Measurements from ENCODE around the gene ARMC2. TPM values are rescaled to one million over a fixed set of nuclear protein-coding genes. Genes with fewer than 3 reads are reported as not detected.
A peak's percentile ranks its signal among the peaks of the same experiment; 100 is the strongest.

The ARMC2 gene
- total and polyA plus RNA-seq, 10 donors = 1.4 to 12.2 (median 5.7) TPM

DNA sequence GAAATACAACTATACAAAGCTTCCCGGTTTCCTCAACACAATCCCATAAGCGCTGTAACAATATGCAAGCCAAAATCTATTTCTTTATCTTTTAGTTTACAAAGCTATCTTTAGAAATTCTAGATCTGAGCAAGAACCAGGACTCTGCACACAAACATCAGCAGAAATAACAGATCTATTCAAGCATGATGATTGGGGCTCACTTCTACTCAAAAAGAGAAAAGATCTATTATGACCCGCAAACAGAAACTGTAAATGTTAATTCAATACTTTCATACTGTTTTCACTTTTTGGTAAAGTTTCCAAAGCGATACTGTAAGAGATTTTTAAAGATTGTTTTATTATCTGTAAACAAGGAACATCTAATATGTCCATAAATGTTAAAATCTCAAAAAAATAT, 159.8 kb downstream of the ARMC2 start:
- Histone ChIP-seq H3K4me1 (peaks cover 26 to 92% (median 79%) of the 10 kb centered on the region in 6 donors), H3K9me3 (no peaks in the 10 kb centered on the region), H3K36me3 (no peaks in the 10 kb centered on the region), H3K4me3 (peak overlapping the region; percentile 62 to 87 (median 74)), H3K27me3 (replicated peaks in 1 of 7) (no peaks in the 10 kb centered on the region), H3K27ac (peak overlapping the region; percentile 91 to 97 (median 94))
- DNase-seq = no peak
- 44 to 58% (median 52%) methylated on average over 4 of the region's 4 CpGs for WGBS, 5 donors
- intact Hi-C loops (cut with DNase I; ENCODE audit: low total_unique reads) = loop anchor here (5.0 kb wide), 1 partner anchor 44 kb away; no protein-coding TSS in a partner anchor
- no peak for TF ChIP-seq POLR2AphosphoS5 (IDR thresholded peaks at IDR 0.05)
- TF ChIP-seq CTCF (IDR thresholded peaks at IDR 0.05 in 8 of 11, conservative IDR thresholded peaks at IDR 0.05 in 3 of 11) = no peak
- TF ChIP-seq POLR2A (IDR thresholded peaks at IDR 0.05) = no peak

- TF ChIP-seq CTCF (IDR thresholded peaks at IDR 0.05 in 8 of 11, conservative IDR thresholded peaks at IDR 0.05 in 3 of 11) (no peak), POLR2AphosphoS5 (IDR thresholded peaks at IDR 0.05) (no peak), POLR2A (IDR thresholded peaks at IDR 0.05) (no peak)
- H3K4me1 ChIP-seq = peaks cover 24 to 92% (median 79%) of the 10 kb centered on the region in 6 donors
- intact Hi-C loops (cut with DNase I; ENCODE audit: low total_unique reads) = loop anchor here (5.0 kb wide), 1 partner anchor 44 kb away; no protein-coding TSS in a partner anchor
Measured at GRCh38 chr6:109008537-109009235, 160.5 kb downstream of the ARMC2 start.

GRCh38 chr6:109009236-109009961, 161.2 kb downstream of the ARMC2 start:
- peak; percentile 96 to 98 (median 97) for TF ChIP-seq POLR2AphosphoS5 (IDR thresholded peaks at IDR 0.05)
- TF ChIP-seq POLR2A (IDR thresholded peaks at IDR 0.05) = peak; percentile 64 to 86 (median 71)
- peak in 10 of 11 experiments; percentile 51 to 75 (median 65) for TF ChIP-seq CTCF (IDR thresholded peaks at IDR 0.05 in 8 of 11, conservative IDR thresholded peaks at IDR 0.05 in 3 of 11)
- intact Hi-C loops (cut with DNase I; ENCODE audit: low total_unique reads) = loop anchor here (5.0 kb wide), 1 partner anchor 43 kb away; no protein-coding TSS in a partner anchor
- Histone ChIP-seq H3K27ac (peak overlapping the region; percentile 91 to 97 (median 94)), H3K4me1 (peaks cover 21 to 92% (median 80%) of the 10 kb centered on the region in 6 donors), H3K27me3 (replicated peaks in 1 of 7) (no peaks in the 10 kb centered on the region), H3K36me3 (no peaks in the 10 kb centered on the region), H3K9me3 (no peaks in the 10 kb centered on the region), H3K4me3 (peak overlapping the region; percentile 62 to 87 (median 74))
- 0% methylated on average over 29 to 80 of the region's 80 CpGs for WGBS, 5 donors
- peak; percentile 99 for DNase-seq

More at GRCh38 chr6:109008537-109009235, 160.5 kb downstream of the ARMC2 start:
- Histone ChIP-seq H3K36me3 (no peaks in the 10 kb centered on the region), H3K4me3 (peak overlapping the region; percentile 62 to 87 (median 74)), H3K27me3 (replicated peaks in 1 of 7) (no peaks in the 10 kb centered on the region), H3K9me3 (no peaks in the 10 kb centered on the region), H3K27ac (peak overlapping the region; percentile 91 to 97 (median 94))
- DNase-seq = no peak
- WGBS, 5 donors = 2 to 3% (median 2%) methylated on average over 22 to 24 of the region's 24 CpGs
